ENCODE measurements around the gene NEK5.
"Not testable (repeated sequence)": the region's sequence is repeated elsewhere in the genome, so short reads cannot be mapped to it uniquely, and the experiment has no call there.

Gene NEK5

DNA sequence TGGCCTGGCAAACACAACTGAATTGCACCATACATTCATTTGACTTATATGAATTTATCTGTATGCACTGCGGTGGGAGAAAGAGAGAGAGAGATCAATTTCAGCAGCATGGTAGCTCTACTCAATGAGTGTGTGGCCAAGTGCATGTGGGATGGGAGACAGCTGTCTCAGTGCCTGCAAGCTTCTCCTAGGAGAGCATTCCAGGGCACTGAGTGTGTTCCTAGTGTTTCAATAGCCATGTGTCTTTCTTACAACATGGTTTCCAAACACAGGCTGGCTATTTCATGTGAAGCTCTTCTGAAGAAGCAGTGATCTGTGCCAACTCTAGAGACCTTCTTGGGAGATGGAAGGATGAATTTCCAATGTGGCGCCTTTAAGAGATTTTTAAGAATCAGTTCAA lies 43.5 kb downstream of the NEK5 start:
- Histone ChIP-seq H3K4me3 (ENCODE audit: low read length in 2 of 2) (no peak overlapping the region), H3K27me3 (ENCODE audit: control insufficient read depth in 2 of 2, insufficient read depth in 2 of 2, low read length in 2 of 2) (no peaks in the 10 kb centered on the region), H3K36me3 (ENCODE audit: control insufficient read depth in 2 of 2, insufficient read depth in 2 of 2, low read length in 2 of 2) (no peaks in the 10 kb centered on the region), H3K9ac (ENCODE audit: low read depth in 1 of 2, low read length in 2 of 2) (no peak overlapping the region), H3K27ac (ENCODE audit: low read depth in 2 of 2, low read length in 2 of 2) (no peak overlapping the region), H3K4me1 (ENCODE audit: control insufficient read depth in 2 of 2, insufficient read depth in 2 of 2, low read length in 2 of 2) (no peaks in the 10 kb centered on the region), H3K9me3 (ENCODE audit: control insufficient read depth in 2 of 2, low read length in 2 of 2) (no peaks in the 10 kb centered on the region)

DNA sequence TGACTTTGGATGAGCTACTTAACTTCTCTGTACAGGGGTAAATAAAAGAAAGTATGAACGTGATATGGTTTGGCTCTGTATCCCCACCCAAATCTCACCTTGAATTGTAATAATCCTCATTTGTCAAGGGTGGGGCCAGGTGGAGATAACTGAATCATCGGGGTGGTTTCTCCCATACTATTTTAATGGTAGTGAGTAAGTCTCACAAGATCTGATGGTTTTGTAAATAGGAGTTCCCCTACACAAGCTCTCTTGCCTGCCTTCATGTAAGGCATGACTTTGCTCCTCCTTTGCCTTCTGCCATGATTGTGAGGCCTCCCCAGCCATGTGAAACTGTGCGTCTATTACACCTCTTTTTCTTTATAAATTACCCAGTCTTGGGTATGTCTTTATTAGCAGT lies 43.9 kb downstream of the NEK5 start:
- not testable (repeated sequence) for H3K27me3 ChIP-seq (ENCODE audit: control insufficient read depth in 2 of 2, insufficient read depth in 2 of 2, low read length in 2 of 2)

DNA sequence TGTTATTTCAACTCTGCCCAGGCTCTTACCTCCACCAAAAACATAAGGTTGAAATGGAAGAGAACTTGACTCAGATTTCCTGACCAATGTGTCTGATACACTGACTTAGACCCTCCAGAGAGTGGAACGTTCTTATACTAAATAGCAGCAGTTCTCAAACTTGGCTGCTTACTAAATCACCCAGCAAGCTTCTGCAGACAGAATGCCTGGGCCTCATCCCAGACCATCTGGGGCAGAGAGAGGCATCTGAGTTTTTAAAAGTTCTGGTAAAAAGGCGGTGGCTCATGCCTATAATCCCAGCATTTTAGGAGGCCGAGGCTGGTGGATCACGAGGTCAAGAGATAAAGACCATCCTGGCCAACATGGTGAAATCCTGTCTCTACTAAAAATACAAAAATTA lies 46.3 kb downstream of the NEK5 start:
- no peaks in the 10 kb centered on the region for H3K36me3 ChIP-seq (ENCODE audit: control insufficient read depth in 2 of 2, insufficient read depth in 2 of 2, low read length in 2 of 2)
- no peak overlapping the region for H3K27ac ChIP-seq (ENCODE audit: low read depth in 2 of 2, low read length in 2 of 2)
- H3K4me1 ChIP-seq (ENCODE audit: control insufficient read depth in 2 of 2, insufficient read depth in 2 of 2, low read length in 2 of 2) = no peaks in the 10 kb centered on the region

More for the DNA sequence above, 43.9 kb downstream of the NEK5 start:
- not testable (repeated sequence) for H3K27ac ChIP-seq (ENCODE audit: low read depth in 2 of 2, low read length in 2 of 2); H3K36me3 ChIP-seq (ENCODE audit: control insufficient read depth in 2 of 2, insufficient read depth in 2 of 2, low read length in 2 of 2); H3K4me1 ChIP-seq (ENCODE audit: control insufficient read depth in 2 of 2, insufficient read depth in 2 of 2, low read length in 2 of 2); H3K9ac ChIP-seq (ENCODE audit: low read depth in 1 of 2, low read length in 2 of 2); H3K4me3 ChIP-seq (ENCODE audit: low read length in 2 of 2); H3K9me3 ChIP-seq (ENCODE audit: control insufficient read depth in 2 of 2, low read length in 2 of 2)

GRCh38 chr13:52079891-52080290 lies 49.0 kb downstream of the NEK5 start:
- not testable (repeated sequence) for H3K4me3 ChIP-seq (ENCODE audit: low read length in 2 of 2); H3K27ac ChIP-seq (ENCODE audit: low read depth in 2 of 2, low read length in 2 of 2); H3K36me3 ChIP-seq (ENCODE audit: control insufficient read depth in 2 of 2, insufficient read depth in 2 of 2, low read length in 2 of 2); H3K4me1 ChIP-seq (ENCODE audit: control insufficient read depth in 2 of 2, insufficient read depth in 2 of 2, low read length in 2 of 2); H3K9ac ChIP-seq (ENCODE audit: low read depth in 1 of 2, low read length in 2 of 2); H3K9me3 ChIP-seq (ENCODE audit: control insufficient read depth in 2 of 2, low read length in 2 of 2); H3K27me3 ChIP-seq (ENCODE audit: control insufficient read depth in 2 of 2, insufficient read depth in 2 of 2, low read length in 2 of 2)

More for the DNA sequence above, 46.3 kb downstream of the NEK5 start:
- Histone ChIP-seq H3K9ac (ENCODE audit: low read depth in 1 of 2, low read length in 2 of 2) (no peak overlapping the region), H3K27me3 (ENCODE audit: control insufficient read depth in 2 of 2, insufficient read depth in 2 of 2, low read length in 2 of 2) (no peaks in the 10 kb centered on the region), H3K4me3 (ENCODE audit: low read length in 2 of 2) (no peak overlapping the region), H3K9me3 (ENCODE audit: control insufficient read depth in 2 of 2, low read length in 2 of 2) (no peaks in the 10 kb centered on the region)

DNA sequence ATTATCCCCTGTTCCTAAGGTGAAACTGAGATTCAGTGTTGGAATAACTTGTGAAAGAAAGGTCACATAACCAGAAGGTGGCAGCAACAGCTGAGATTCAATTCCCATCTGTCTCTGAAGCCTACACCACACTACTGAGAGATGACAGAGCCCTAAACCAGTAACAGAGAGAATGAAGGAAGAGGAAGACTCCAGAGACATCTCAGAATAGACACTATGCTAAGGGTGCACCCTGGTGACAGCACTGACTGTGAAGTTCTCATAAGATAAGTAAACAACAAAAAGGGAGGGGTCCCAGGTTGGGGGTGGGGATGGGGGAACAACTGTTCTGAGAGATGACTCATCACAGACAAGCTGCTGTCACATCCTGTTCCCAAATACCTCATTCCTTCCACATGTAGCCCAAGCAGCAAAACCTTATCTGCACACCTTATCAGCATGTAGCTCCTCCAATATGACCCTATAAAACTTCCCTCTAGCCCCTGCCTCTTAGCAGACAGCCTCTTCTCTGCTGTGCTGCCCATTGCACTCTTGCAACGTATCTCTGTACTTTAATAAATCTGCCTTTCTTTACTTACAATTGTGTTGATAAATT lies 57.8 kb downstream of the NEK5 start:
- peaks cover 5 to 7% of the 10 kb centered on the region in 2 donors for H3K9me3 ChIP-seq (ENCODE audit: control insufficient read depth in 2 of 2, low read length in 2 of 2)
- H3K4me3 ChIP-seq (ENCODE audit: low read length in 2 of 2) = no peak overlapping the region
- no peaks in the 10 kb centered on the region for H3K27me3 ChIP-seq (ENCODE audit: control insufficient read depth in 2 of 2, insufficient read depth in 2 of 2, low read length in 2 of 2)
- no peaks in the 10 kb centered on the region for H3K36me3 ChIP-seq (ENCODE audit: control insufficient read depth in 2 of 2, insufficient read depth in 2 of 2, low read length in 2 of 2)
- H3K27ac ChIP-seq (ENCODE audit: low read depth in 2 of 2, low read length in 2 of 2) = no peak overlapping the region
- no peaks in the 10 kb centered on the region for H3K4me1 ChIP-seq (ENCODE audit: control insufficient read depth in 2 of 2, insufficient read depth in 2 of 2, low read length in 2 of 2)
- no peak overlapping the region for H3K9ac ChIP-seq (ENCODE audit: low read depth in 1 of 2, low read length in 2 of 2)

DNA sequence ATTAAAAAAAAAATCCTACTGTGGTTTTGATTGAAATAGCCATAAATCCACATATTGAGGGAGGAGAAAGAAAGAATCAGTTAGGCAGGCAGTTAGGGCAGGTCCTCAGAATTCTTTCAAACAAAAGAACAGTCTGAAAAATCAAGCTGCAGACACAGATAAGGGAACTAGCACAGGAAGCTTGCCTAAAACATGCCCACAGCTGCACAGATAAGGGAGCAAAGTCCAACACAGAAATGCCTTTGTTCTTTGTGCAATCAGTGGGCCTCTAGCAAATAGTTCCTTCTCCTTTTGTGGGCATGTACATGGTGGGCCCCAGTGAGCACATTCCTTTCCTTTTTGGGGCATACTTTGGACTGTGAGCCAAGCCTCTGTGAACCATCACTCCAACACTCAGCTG lies 61.6 kb downstream of the NEK5 start:
- Histone ChIP-seq H3K4me1 (ENCODE audit: control insufficient read depth in 2 of 2, insufficient read depth in 2 of 2, low read length in 2 of 2) (no peaks in the 10 kb centered on the region), H3K27me3 (ENCODE audit: control insufficient read depth in 2 of 2, insufficient read depth in 2 of 2, low read length in 2 of 2) (no peaks in the 10 kb centered on the region), H3K4me3 (ENCODE audit: low read length in 2 of 2) (no peak overlapping the region), H3K9me3 (ENCODE audit: control insufficient read depth in 2 of 2, low read length in 2 of 2) (peaks cover 5 to 9% of the 10 kb centered on the region in 2 donors), H3K36me3 (ENCODE audit: control insufficient read depth in 2 of 2, insufficient read depth in 2 of 2, low read length in 2 of 2) (no peaks in the 10 kb centered on the region), H3K9ac (ENCODE audit: low read depth in 1 of 2, low read length in 2 of 2) (no peak overlapping the region), H3K27ac (ENCODE audit: low read depth in 2 of 2, low read length in 2 of 2) (no peak overlapping the region)

DNA sequence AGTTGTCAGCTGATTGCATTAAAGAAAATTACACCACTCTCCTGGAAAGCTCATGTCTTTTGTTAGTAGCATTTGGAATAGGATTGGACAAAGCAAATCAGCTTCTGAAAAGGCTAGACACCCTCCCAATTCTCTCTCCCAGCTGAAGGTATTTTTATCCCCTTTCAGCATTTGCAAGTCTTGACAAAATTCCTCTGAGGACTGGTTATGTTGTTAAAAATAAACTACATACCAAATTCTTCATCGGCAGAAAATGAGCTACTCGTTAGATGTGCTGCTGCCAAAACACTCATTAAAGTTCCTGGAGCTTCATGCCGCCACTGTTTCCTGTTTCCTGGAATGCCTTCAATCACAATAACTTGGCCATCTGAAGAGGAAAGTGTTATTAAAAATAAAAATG lies 67.3 kb downstream of the NEK5 start:
- H3K9ac ChIP-seq (ENCODE audit: low read depth in 1 of 2, low read length in 2 of 2) = no peak overlapping the region
- peaks cover 0 to 3% of the 10 kb centered on the region in 2 donors for H3K9me3 ChIP-seq (ENCODE audit: control insufficient read depth in 2 of 2, low read length in 2 of 2)
- no peaks in the 10 kb centered on the region for H3K27me3 ChIP-seq (ENCODE audit: control insufficient read depth in 2 of 2, insufficient read depth in 2 of 2, low read length in 2 of 2)
- H3K36me3 ChIP-seq (ENCODE audit: control insufficient read depth in 2 of 2, insufficient read depth in 2 of 2, low read length in 2 of 2) = no peaks in the 10 kb centered on the region
- no peak overlapping the region for H3K4me3 ChIP-seq (ENCODE audit: low read length in 2 of 2)
- H3K4me1 ChIP-seq (ENCODE audit: control insufficient read depth in 2 of 2, insufficient read depth in 2 of 2, low read length in 2 of 2) = no peaks in the 10 kb centered on the region
- no peak overlapping the region for H3K27ac ChIP-seq (ENCODE audit: low read depth in 2 of 2, low read length in 2 of 2)

DNA sequence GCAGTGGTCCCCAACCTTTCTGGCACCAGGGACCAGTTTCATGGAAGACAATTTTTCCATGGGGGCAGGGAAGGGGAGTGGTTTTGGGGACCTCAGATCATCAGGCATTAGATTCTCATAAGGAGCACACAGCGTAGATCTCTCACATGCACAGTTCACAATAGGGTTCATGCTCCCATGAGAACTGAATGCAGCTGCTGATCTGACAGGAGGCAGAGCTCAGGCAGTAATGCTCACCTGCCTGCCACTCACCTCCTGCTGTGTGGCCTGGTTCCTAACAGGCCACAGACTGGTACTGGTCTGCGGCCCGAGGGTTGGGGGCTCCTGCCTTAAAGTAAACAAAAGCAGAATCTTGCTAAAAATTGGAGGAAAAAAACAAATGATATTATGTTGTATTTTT lies 67.8 kb downstream of the NEK5 start:
- not testable (repeated sequence) for H3K4me3 ChIP-seq (ENCODE audit: low read length in 2 of 2); H3K9me3 ChIP-seq (ENCODE audit: control insufficient read depth in 2 of 2, low read length in 2 of 2); H3K36me3 ChIP-seq (ENCODE audit: control insufficient read depth in 2 of 2, insufficient read depth in 2 of 2, low read length in 2 of 2); H3K27me3 ChIP-seq (ENCODE audit: control insufficient read depth in 2 of 2, insufficient read depth in 2 of 2, low read length in 2 of 2); H3K9ac ChIP-seq (ENCODE audit: low read depth in 1 of 2, low read length in 2 of 2); H3K27ac ChIP-seq (ENCODE audit: low read depth in 2 of 2, low read length in 2 of 2); H3K4me1 ChIP-seq (ENCODE audit: control insufficient read depth in 2 of 2, insufficient read depth in 2 of 2, low read length in 2 of 2)

DNA sequence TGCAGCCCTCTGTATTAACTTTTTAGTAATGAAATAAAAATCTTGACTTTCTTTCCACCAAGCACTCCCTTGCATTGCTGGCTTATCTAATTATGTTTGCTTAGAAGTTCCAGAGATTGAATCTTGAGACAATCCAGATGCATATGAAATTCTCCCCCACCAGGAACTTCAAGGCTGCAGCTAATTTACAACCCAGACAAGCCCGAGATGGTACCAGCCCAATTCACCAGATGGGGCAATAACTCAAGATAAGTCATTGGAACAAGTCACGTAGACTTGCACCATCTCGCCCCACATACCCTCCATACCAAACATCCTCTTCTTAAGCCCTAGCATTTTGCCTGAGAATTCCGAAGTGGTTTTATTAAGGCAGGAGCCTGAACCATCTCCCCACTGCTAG lies 75.4 kb downstream of the NEK5 start:
- Histone ChIP-seq H3K27ac (ENCODE audit: low read depth in 2 of 2, low read length in 2 of 2) (no peak overlapping the region), H3K4me1 (ENCODE audit: control insufficient read depth in 2 of 2, insufficient read depth in 2 of 2, low read length in 2 of 2) (no peaks in the 10 kb centered on the region), H3K36me3 (ENCODE audit: control insufficient read depth in 2 of 2, insufficient read depth in 2 of 2, low read length in 2 of 2) (no peaks in the 10 kb centered on the region), H3K4me3 (ENCODE audit: low read length in 2 of 2) (no peak overlapping the region), H3K9ac (ENCODE audit: low read depth in 1 of 2, low read length in 2 of 2) (no peak overlapping the region), H3K27me3 (ENCODE audit: control insufficient read depth in 2 of 2, insufficient read depth in 2 of 2, low read length in 2 of 2) (no peaks in the 10 kb centered on the region), H3K9me3 (ENCODE audit: control insufficient read depth in 2 of 2, low read length in 2 of 2) (no peaks in the 10 kb centered on the region)

DNA sequence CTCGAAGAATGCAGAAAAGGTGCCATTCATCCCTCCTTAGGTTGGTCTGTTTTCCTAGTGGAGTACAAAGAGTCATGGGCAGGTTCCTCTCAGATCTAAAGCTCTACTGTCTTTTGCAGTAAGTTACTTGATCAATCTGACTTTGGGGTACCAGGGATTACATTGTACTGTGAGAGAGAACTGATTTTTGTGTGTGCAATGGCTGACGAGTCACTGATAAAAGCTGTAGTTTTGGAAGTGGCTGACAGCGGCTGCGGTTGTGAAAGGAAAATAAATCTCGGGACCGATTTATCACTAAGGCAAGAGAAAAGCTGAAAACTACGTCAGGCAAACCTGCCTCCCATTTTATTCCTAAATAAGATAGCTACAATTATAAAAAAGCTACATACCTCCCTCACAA lies 77.5 kb downstream of the NEK5 start:
- Histone ChIP-seq H3K9ac (ENCODE audit: low read depth in 1 of 2, low read length in 2 of 2) (no peak overlapping the region), H3K36me3 (ENCODE audit: control insufficient read depth in 2 of 2, insufficient read depth in 2 of 2, low read length in 2 of 2) (no peaks in the 10 kb centered on the region), H3K4me1 (ENCODE audit: control insufficient read depth in 2 of 2, insufficient read depth in 2 of 2, low read length in 2 of 2) (no peaks in the 10 kb centered on the region), H3K9me3 (ENCODE audit: control insufficient read depth in 2 of 2, low read length in 2 of 2) (no peaks in the 10 kb centered on the region), H3K4me3 (ENCODE audit: low read length in 2 of 2) (no peak overlapping the region), H3K27ac (ENCODE audit: low read depth in 2 of 2, low read length in 2 of 2) (no peak overlapping the region), H3K27me3 (ENCODE audit: control insufficient read depth in 2 of 2, insufficient read depth in 2 of 2, low read length in 2 of 2) (no peaks in the 10 kb centered on the region)

DNA sequence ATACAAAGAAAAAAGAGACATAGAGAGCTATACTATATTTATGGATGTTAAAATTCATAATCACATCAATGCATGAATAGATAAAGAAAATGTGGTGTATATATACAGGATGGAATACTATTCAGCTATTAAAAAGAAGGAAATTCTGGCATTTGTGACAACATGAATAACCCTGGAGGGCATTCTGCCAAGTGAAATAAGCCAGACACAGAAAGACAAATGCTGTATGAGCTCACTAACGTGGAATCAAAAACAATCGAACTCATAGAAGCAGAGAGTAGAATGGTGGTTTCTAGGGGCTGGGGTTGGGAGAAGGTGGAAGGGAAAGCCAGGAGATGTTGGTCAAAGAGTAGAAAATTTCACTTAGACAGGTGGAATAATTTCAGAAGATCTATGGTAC lies 80.4 kb downstream of the NEK5 start:
- Histone ChIP-seq H3K27me3 (ENCODE audit: control insufficient read depth in 2 of 2, insufficient read depth in 2 of 2, low read length in 2 of 2) (no peaks in the 10 kb centered on the region), H3K36me3 (ENCODE audit: control insufficient read depth in 2 of 2, insufficient read depth in 2 of 2, low read length in 2 of 2) (no peaks in the 10 kb centered on the region), H3K4me3 (ENCODE audit: low read length in 2 of 2) (no peak overlapping the region), H3K27ac (ENCODE audit: low read depth in 2 of 2, low read length in 2 of 2) (no peak overlapping the region), H3K4me1 (ENCODE audit: control insufficient read depth in 2 of 2, insufficient read depth in 2 of 2, low read length in 2 of 2) (no peaks in the 10 kb centered on the region), H3K9ac (ENCODE audit: low read depth in 1 of 2, low read length in 2 of 2) (no peak overlapping the region), H3K9me3 (ENCODE audit: control insufficient read depth in 2 of 2, low read length in 2 of 2) (no peaks in the 10 kb centered on the region)
